ENCODE results near the gene WDR1.

GRCh38 chr4:10082459-10083272 is 33.9 kb downstream of the WDR1 start:
- no peak for TF ChIP-seq POLR2A (IDR thresholded peaks at IDR 0.05)
- TF ChIP-seq CTCF (IDR thresholded peaks at IDR 0.05) = no peak

Data from testis (tissue), 2 donors.